ENCODE data around the gene DERA. TPM values are rescaled to one million over a fixed set of nuclear protein-coding genes. Genes with fewer than 3 reads are reported as not detected.

Gene DERA
- total and polyA plus RNA-seq, 5 donors: 14.8 to 17.4 (median 16.2) TPM

GRCh38 chr12:15882118-15882971, 28.8 kb upstream of the DERA start, which contains the start of gene STRAP:
STRAP (plus strand) TSS chr12:15882387; CDS start chr12:15882708, 321 bp downstream.
- Histone ChIP-seq H3K4me1 (ENCODE audit: control insufficient read depth, insufficient read depth, low read length) (no peaks in the 10 kb centered on the region), H3K9me3 (ENCODE audit: control insufficient read depth, low read length) (no peaks in the 10 kb centered on the region), H3K27ac (ENCODE audit: low read length) (peak within 1 kb of the TSS; percentile 96), H3K27me3 (ENCODE audit: control insufficient read depth, insufficient read depth) (no peaks in the 10 kb centered on the region), H3K4me3 (ENCODE audit: low read length) (peak within 1 kb of the TSS; percentile 82)
- under 1% methylated on average over 63 of the region's 63 CpGs for WGBS
- DNase-seq (peak; percentile 96 to 98 (median 98)), ATAC-seq (peak; percentile 98)
- intact Hi-C loops (cut with DNase I): no loop called here

DNA sequence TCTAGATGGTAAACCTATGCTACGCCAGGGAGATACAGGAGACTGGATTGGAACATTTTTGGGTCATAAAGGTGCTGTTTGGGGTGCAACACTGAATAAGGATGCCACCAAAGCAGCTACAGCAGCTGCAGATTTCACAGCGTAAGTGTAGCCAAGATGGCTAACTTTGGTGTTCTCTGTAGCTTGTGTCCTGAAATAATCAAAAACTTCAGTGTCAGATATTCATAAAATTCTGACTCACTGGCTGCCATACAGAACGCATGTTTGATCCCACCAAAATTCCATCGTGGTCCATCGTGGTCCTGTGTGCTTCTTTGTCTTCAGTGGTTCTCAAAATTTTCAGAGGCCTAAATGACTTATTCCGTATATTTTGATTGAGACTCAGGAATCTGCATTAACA, 27.6 kb upstream of the DERA start:
- H3K27ac ChIP-seq (ENCODE audit: low read length): peak overlapping the region; percentile 30
- no peaks in the 10 kb centered on the region for H3K27me3 ChIP-seq (ENCODE audit: control insufficient read depth, insufficient read depth)
- H3K4me3 ChIP-seq (ENCODE audit: low read length): peak overlapping the region; percentile 82
- no peaks in the 10 kb centered on the region for H3K4me1 ChIP-seq (ENCODE audit: control insufficient read depth, insufficient read depth, low read length)
- ATAC-seq: no peak
- DNase-seq: no peak
- intact Hi-C loops (cut with DNase I): no loop called here
- WGBS: 47% methylated on average over 6 of the region's 6 CpGs
- H3K9me3 ChIP-seq (ENCODE audit: control insufficient read depth, low read length): no peaks in the 10 kb centered on the region

DNA sequence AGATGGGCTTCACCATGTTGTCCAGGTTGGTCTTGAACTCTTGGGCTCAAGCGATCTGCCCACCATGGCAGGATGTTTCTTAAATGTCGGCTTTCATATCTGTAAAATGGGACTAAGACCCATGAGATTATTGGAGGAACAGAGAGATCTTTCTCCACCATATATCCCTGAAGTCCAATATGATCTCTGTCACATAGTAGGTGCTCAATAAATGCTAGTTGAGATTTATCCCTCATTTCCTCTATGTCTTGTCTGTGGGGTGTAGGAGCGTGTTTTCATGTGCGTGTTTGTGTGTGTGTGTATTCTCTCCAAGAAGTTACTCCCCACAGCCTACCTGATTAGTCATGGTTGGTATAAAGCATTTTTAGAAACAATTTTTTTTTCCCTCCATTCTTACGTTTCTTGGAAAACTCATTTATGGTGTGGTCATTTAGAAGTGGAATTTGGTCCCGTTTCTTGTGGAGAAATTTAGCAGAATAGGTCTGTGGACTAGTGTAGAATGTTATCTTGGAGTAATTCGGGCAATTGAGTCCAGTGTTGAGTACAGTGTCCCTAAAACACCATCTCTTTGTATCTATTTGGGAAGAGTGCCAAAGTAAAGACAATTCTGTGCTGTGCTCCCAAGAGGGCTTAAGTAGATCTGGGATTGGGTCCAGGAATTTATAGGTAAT, 24.6 kb upstream of the DERA start:
- intact Hi-C loops (cut with DNase I): no loop called here
- 76% methylated on average over 7 of the region's 7 CpGs for WGBS
- Histone ChIP-seq H3K27ac (ENCODE audit: low read length) (no peak overlapping the region), H3K4me1 (ENCODE audit: control insufficient read depth, insufficient read depth, low read length) (no peaks in the 10 kb centered on the region), H3K27me3 (ENCODE audit: control insufficient read depth, insufficient read depth) (no peaks in the 10 kb centered on the region), H3K9me3 (ENCODE audit: control insufficient read depth, low read length) (no peaks in the 10 kb centered on the region), H3K4me3 (ENCODE audit: low read length) (no peak overlapping the region)
- no peak for ATAC-seq
- no peak for DNase-seq

GRCh38 chr12:15887043-15887817, 23.9 kb upstream of the DERA start:
- H3K4me1 ChIP-seq (ENCODE audit: control insufficient read depth, insufficient read depth, low read length): no peaks in the 10 kb centered on the region
- WGBS: 61% methylated on average over 5 of the region's 5 CpGs
- ATAC-seq: no peak

GRCh38 chr12:15892645-15893259, 18.4 kb upstream of the DERA start:
- H3K27ac ChIP-seq (ENCODE audit: low read length): no peak overlapping the region
- no peaks in the 10 kb centered on the region for H3K4me1 ChIP-seq (ENCODE audit: control insufficient read depth, insufficient read depth, low read length)
- H3K9me3 ChIP-seq (ENCODE audit: control insufficient read depth, low read length): no peaks in the 10 kb centered on the region
- no peaks in the 10 kb centered on the region for H3K27me3 ChIP-seq (ENCODE audit: control insufficient read depth, insufficient read depth)
- intact Hi-C loops (cut with DNase I): no loop called here
- no peak for DNase-seq
- no peak for ATAC-seq
- H3K4me3 ChIP-seq (ENCODE audit: low read length): no peak overlapping the region
- 90% methylated on average over 5 of the region's 5 CpGs for WGBS

More at GRCh38 chr12:15887043-15887817, 23.9 kb upstream of the DERA start:
- no peaks in the 10 kb centered on the region for H3K9me3 ChIP-seq (ENCODE audit: control insufficient read depth, low read length)
- H3K27ac ChIP-seq (ENCODE audit: low read length): no peak overlapping the region
- DNase-seq: no peak
- no peaks in the 10 kb centered on the region for H3K27me3 ChIP-seq (ENCODE audit: control insufficient read depth, insufficient read depth)
- no peak overlapping the region for H3K4me3 ChIP-seq (ENCODE audit: low read length)
- intact Hi-C loops (cut with DNase I): no loop called here

- H3K27me3 ChIP-seq (ENCODE audit: control insufficient read depth, insufficient read depth): no peaks in the 10 kb centered on the region
- H3K4me1 ChIP-seq (ENCODE audit: control insufficient read depth, insufficient read depth, low read length): no peaks in the 10 kb centered on the region
- intact Hi-C loops (cut with DNase I): no loop called here
- H3K4me3 ChIP-seq (ENCODE audit: low read length): no peak overlapping the region
- 78% methylated on average over 3 of the region's 3 CpGs for WGBS
- H3K9me3 ChIP-seq (ENCODE audit: control insufficient read depth, low read length): no peaks in the 10 kb centered on the region
- ATAC-seq (no peak), DNase-seq (no peak)
- no peak overlapping the region for H3K27ac ChIP-seq (ENCODE audit: low read length)
Observed at GRCh38 chr12:15893260-15893659, 17.9 kb upstream of the DERA start.

GRCh38 chr12:15896867-15897266, 14.3 kb upstream of the DERA start:
- H3K4me1 ChIP-seq (ENCODE audit: control insufficient read depth, insufficient read depth, low read length): no peaks in the 10 kb centered on the region
- no peak overlapping the region for H3K27ac ChIP-seq (ENCODE audit: low read length)
- no peaks in the 10 kb centered on the region for H3K9me3 ChIP-seq (ENCODE audit: control insufficient read depth, low read length)
- WGBS: 96% methylated on average over 1 of the region's 1 CpG
- no peak overlapping the region for H3K4me3 ChIP-seq (ENCODE audit: low read length)
- no peak for ATAC-seq
- H3K27me3 ChIP-seq (ENCODE audit: control insufficient read depth, insufficient read depth): no peaks in the 10 kb centered on the region
- intact Hi-C loops (cut with DNase I): no loop called here
- DNase-seq: no peak

DNA sequence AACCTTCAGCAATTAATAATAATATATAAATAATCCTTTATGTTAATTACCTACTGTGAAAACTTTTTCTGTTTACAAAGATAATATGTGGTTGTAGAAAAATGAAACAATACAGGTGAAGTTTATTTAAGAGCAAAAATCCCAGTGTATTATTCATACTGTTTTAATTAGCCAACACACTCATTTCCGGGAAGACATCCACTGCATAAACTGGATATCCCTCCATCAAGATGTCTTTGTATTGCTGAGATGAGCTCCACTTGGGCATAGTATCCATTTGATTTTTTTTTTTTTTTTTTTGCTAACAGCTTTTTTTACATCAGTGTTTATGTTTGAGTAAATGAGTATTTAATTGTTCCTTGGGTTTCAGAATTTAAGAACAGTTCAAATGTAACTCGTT, 13.7 kb upstream of the DERA start:
- no peak for ATAC-seq
- no peak for DNase-seq
- Histone ChIP-seq H3K9me3 (ENCODE audit: control insufficient read depth, low read length) (no peaks in the 10 kb centered on the region), H3K4me3 (ENCODE audit: low read length) (no peak overlapping the region), H3K27me3 (ENCODE audit: control insufficient read depth, insufficient read depth) (no peaks in the 10 kb centered on the region), H3K27ac (ENCODE audit: low read length) (no peak overlapping the region), H3K4me1 (ENCODE audit: control insufficient read depth, insufficient read depth, low read length) (no peaks in the 10 kb centered on the region)
- 80% methylated on average over 2 of the region's 2 CpGs for WGBS
- intact Hi-C loops (cut with DNase I): no loop called here

GRCh38 chr12:15899282-15899870, 11.8 kb upstream of the DERA start:
- no peak overlapping the region for H3K4me3 ChIP-seq (ENCODE audit: low read length)
- H3K9me3 ChIP-seq (ENCODE audit: control insufficient read depth, low read length): no peaks in the 10 kb centered on the region
- peak in 1 of 2 donors; percentile 46 for ATAC-seq
- H3K27ac ChIP-seq (ENCODE audit: low read length): no peak overlapping the region
- no peak for DNase-seq
- no peaks in the 10 kb centered on the region for H3K27me3 ChIP-seq (ENCODE audit: control insufficient read depth, insufficient read depth)
- no peaks in the 10 kb centered on the region for H3K4me1 ChIP-seq (ENCODE audit: control insufficient read depth, insufficient read depth, low read length)
- intact Hi-C loops (cut with DNase I): no loop called here

DNA sequence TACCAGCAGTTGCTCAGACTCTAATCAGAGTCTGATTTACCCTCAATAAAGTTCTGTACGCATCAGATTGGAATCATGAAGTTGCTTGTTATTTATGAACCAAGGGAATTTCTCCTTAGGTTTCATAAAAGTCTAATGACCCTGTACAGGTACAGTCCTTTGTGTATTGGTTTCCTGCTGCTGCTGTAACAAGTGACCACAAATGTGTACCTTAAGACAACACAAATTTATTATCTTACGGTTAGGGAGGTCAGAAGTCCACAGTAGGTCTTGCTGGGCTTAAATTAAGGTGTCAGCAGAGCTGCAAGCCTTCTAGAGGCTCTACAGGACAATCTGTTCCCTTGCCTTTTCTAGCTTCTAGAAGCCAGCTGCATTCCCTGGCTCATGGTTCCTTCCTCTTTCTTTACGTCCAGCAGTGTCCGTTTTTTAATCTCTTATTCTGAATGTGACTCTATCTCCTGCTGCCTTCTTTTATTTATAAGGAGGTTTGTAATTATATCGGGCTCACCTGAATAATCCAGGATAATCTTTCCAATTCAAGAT, 6.7 kb upstream of the DERA start:
- 85% methylated on average over 5 of the region's 5 CpGs for WGBS
- intact Hi-C loops (cut with DNase I): no loop called here
- H3K4me1 ChIP-seq (ENCODE audit: control insufficient read depth, insufficient read depth, low read length): no peaks in the 10 kb centered on the region
- no peak overlapping the region for H3K4me3 ChIP-seq (ENCODE audit: low read length)
- no peaks in the 10 kb centered on the region for H3K9me3 ChIP-seq (ENCODE audit: control insufficient read depth, low read length)
- H3K27me3 ChIP-seq (ENCODE audit: control insufficient read depth, insufficient read depth): no peaks in the 10 kb centered on the region
- DNase-seq (no peak), ATAC-seq (peak in 1 of 2 donors; percentile 45)
- peak overlapping the region; percentile 27 for H3K27ac ChIP-seq (ENCODE audit: low read length)

Measured in right cardiac atrium (tissue), 5 donors.